NCI-H1436 (cell line): ENCODE data around the gene NME7.
A peak's percentile ranks its signal among the peaks of the same experiment; 100 is the strongest.
"Not testable (repeated sequence)": the region's sequence is repeated elsewhere in the genome, so short reads cannot be mapped to it uniquely, and the experiment has no call there.

Source experiments
- DNase-seq: peaks from one replicate; lab custom pipeline; 2025; lab: John Stamatoyannopoulos, UW

Gene NME7

GRCh38 chr1:169340882-169341281 lies 26.7 kb downstream of the NME7 start:
- no peak for DNase-seq

GRCh38 chr1:169339773-169340172 lies 27.8 kb downstream of the NME7 start:
- no peak for DNase-seq

- no peak for DNase-seq
These were observed 29.0 kb downstream of the NME7 start for GRCh38 chr1:169338617-169339016.

GRCh38 chr1:169336947-169337715 lies 30.5 kb downstream of the NME7 start:
- not testable (repeated sequence) for DNase-seq

GRCh38 chr1:169334727-169335126 lies 32.9 kb downstream of the NME7 start:
- DNase-seq = not testable (repeated sequence)

- no peak for DNase-seq
These were observed 36.7 kb downstream of the NME7 start for GRCh38 chr1:169330927-169331326.

GRCh38 chr1:169329383-169329782 lies 38.2 kb downstream of the NME7 start:
- DNase-seq = no peak

GRCh38 chr1:169327875-169328274 lies 39.7 kb downstream of the NME7 start:
- DNase-seq = no peak

GRCh38 chr1:169326956-169327268 lies 40.7 kb downstream of the NME7 start:
- no peak for DNase-seq

GRCh38 chr1:169326261-169326955 lies 41.2 kb downstream of the NME7 start:
- DNase-seq = no peak

GRCh38 chr1:169325117-169325516 lies 42.5 kb downstream of the NME7 start:
- DNase-seq = no peak

- DNase-seq = no peak
These were observed 45.5 kb downstream of the NME7 start for GRCh38 chr1:169322138-169322537.

GRCh38 chr1:169321539-169321938 lies 46.1 kb downstream of the NME7 start:
- DNase-seq = no peak

GRCh38 chr1:169318536-169319244 lies 48.9 kb downstream of the NME7 start:
- DNase-seq = no peak

- no peak for DNase-seq
These were observed 51.0 kb downstream of the NME7 start for GRCh38 chr1:169316556-169316955.

GRCh38 chr1:169312084-169312954 lies 55.3 kb downstream of the NME7 start:
- DNase-seq = no peak

GRCh38 chr1:169309178-169310166 lies 58.1 kb downstream of the NME7 start:
- no peak for DNase-seq

- DNase-seq = no peak
These were observed 59.1 kb downstream of the NME7 start for GRCh38 chr1:169308313-169309039.

- peak; percentile 67 for DNase-seq
These were observed 60.4 kb downstream of the NME7 start for GRCh38 chr1:169307176-169307575.

GRCh38 chr1:169305948-169306347 lies 61.6 kb downstream of the NME7 start:
- DNase-seq = no peak
